GM21528 (cell line): ENCODE data around the gene NEGR1.

ENCODE experiments used
- ATAC-seq: cut with Tn5 transposase; IDR thresholded peaks from one replicate; pipeline ENCODE4 v1.9.1; 2021; ENCODE audit warnings: mild to moderate bottlenecking, moderate library complexity; ENCODE audit not compliant: unreplicated experiment, low FRiP score

The NEGR1 gene

DNA sequence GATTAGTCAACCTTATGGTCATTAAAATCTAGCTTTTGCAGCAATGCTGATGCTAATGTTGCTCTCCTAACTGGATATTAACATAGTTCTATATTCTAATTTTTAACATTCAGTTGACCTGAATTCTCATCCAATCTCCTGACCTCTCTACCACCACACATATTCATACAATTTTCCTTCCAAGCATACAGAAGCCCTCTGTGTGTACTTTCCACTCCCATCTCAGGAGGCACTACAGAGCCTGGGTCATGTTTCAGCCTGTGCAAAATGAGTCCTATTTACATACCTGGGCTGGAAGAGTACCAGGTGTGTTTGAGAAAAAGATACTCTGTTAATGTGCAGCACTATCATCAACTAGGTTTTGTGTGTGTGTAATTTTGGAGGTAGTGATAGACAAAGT is 486.3 kb downstream of the NEGR1 start:
- no peak for ATAC-seq

- ATAC-seq = no peak
These were observed 490.1 kb downstream of the NEGR1 start for GRCh38 chr1:71792264-71792663.

DNA sequence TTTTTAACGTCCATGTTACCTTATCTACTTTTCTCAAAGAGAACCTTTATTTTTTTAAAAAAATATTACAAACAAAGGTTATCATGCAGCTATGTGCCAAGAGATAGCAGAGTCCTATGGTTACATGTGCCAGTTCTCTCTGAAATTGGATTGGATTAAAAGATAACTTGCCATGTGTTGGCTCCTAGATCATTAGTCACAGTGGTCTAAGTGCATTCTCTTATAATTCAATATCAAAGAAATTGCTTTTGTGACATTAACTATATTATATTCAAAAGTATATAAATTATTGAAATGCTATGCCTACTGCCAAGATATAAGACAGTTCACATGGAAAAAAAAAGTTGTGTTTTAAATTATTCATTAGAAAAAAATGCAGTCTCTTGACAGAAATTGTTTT is 494.2 kb downstream of the NEGR1 start:
- no peak for ATAC-seq

- ATAC-seq = no peak
These were observed 494.6 kb downstream of the NEGR1 start for GRCh38 chr1:71787699-71788098.

- ATAC-seq = no peak
These were observed 496.1 kb downstream of the NEGR1 start for GRCh38 chr1:71786218-71786617.

DNA sequence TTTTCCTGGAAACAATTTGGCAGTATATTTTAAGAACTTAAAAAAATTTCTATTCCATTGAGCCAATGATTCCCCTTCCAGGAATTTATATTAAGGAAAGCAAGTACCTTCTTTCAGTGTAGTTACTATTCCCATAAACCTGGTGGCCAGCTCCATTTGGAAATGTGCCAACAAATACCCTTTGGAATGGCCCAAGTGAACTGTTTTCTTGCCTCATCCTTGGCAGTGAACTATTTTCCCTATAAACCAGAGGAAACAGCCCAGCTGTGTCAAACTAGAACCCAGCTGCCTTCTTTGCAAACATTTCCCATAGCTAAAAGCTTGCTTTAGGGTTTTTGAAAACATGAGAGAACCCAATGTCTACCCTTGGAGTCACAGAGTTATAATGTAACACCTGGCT is 496.9 kb downstream of the NEGR1 start:
- ATAC-seq = no peak

DNA sequence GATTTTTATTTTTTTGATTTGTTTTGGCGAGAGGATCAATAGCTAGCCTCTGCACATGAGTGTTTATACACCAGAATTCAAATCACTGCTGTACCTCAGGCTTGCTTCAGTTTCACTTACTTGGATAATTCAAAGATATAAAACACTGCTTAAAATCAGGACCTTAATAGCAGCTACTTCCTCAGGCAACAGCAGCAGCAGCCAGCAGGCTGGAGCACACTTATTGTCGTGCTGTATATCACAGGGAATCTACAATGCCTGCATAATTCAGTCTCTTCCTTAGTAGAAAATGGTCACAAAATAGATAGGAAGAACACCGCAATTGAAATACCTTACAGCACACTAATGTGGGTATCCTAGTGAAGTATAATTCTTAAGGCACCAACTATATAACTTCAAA is 497.3 kb downstream of the NEGR1 start:
- ATAC-seq = no peak

GRCh38 chr1:71784241-71784640 is 498.1 kb downstream of the NEGR1 start:
- no peak for ATAC-seq

- ATAC-seq = no peak
These were observed 499.3 kb downstream of the NEGR1 start for GRCh38 chr1:71783071-71783470.

- no peak for ATAC-seq
These were observed 500.9 kb downstream of the NEGR1 start for GRCh38 chr1:71781450-71781849.

GRCh38 chr1:71780681-71781080 is 501.7 kb downstream of the NEGR1 start:
- no peak for ATAC-seq

- no peak for ATAC-seq
These were observed 503.4 kb downstream of the NEGR1 start for GRCh38 chr1:71778940-71779339.

- ATAC-seq = no peak
These were observed 505.2 kb downstream of the NEGR1 start for GRCh38 chr1:71777094-71777493.

GRCh38 chr1:71774705-71775104 is 507.6 kb downstream of the NEGR1 start:
- ATAC-seq = no peak

DNA sequence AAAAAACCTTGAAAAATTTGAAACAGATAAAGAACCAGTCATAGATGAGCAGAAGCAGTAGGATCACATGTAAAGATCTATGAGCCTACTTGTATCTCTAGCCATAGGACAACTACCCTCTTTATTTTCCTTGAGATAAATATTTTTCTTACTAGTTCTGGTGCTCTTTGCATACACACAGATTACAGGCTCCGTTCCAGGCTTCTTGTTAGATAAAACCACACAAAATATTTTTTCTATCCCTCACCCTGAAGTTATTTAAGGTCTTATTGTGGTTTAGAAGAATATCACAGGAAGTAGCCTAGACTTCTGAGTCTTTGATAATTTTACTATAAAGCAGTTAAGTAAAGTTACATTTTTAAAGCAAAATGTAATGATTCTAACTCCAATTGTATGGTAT is 512.2 kb downstream of the NEGR1 start:
- no peak for ATAC-seq

GRCh38 chr1:71766748-71767147 is 515.6 kb downstream of the NEGR1 start:
- no peak for ATAC-seq

- ATAC-seq = no peak
These were observed 519.7 kb downstream of the NEGR1 start for GRCh38 chr1:71762514-71763255.

GRCh38 chr1:71755441-71755840 is 526.9 kb downstream of the NEGR1 start:
- no peak for ATAC-seq

DNA sequence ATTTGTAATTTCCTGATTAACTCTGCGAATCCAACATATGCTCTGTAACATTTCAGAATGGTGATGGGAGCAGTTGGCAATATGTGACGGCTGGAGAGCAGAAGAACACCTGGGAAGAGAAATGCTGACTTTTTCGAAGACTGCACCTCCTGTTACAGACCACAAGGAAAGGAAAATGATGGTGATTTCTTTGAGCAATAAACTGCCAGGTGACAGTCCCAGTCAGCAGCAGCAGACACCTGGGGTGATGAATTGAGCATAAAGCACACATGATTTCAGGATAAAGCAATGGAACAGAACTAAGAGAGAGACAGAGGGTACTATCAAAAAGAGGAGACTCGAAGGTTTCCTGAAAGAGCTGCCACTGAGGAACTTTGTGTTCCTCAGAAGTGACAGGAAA is 528.6 kb downstream of the NEGR1 start:
- ATAC-seq = no peak

- ATAC-seq = no peak
These were observed 537.0 kb downstream of the NEGR1 start for GRCh38 chr1:71745326-71745725.

DNA sequence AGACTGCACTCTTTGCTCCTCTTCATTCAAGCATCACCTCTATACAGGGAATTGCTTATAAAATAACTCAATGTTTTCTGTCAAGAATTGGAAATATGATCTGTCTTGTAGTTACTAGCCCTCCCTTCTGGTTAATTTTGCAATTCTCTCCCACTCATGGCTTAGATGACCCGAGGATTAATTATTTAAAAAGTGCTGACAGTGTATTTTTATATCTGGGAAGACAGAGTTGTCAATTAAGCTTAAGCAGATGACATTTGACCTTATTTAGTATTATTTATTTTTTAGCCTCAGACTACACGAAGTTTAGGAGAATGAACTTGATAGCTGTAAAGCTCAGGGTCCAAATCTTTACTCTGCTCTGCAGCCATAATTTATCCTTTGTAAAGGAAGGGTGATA is 538.5 kb downstream of the NEGR1 start:
- no peak for ATAC-seq

DNA sequence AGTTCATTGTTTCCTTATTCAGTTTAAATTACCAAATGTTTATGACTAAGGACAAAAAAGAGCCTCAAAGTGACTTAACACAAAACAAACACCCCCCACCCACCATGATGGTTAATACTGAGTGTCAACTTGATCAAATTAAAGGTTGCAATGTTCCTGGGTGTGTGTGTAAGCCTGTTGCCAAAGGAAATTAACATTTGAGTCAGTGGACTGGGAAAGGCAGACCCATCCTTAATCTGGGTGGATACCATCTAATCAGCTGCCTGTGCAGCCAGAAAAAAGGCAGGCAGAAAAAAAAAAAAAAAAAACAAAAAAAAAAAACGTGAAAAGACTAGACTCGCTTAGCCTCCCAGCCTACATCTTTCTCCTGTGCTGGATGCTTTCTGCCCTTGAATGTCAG is 543.4 kb downstream of the NEGR1 start:
- ATAC-seq = no peak

- ATAC-seq = no peak
These were observed 544.1 kb downstream of the NEGR1 start for GRCh38 chr1:71738256-71738655.
